Measurements from ENCODE around the gene KRTAP10-12. TPM values are rescaled to one million over a fixed set of nuclear protein-coding genes. Genes with fewer than 3 reads are reported as not detected.

KRTAP10-12 gene
- polyA plus RNA-seq, 2 of the 4 experiments (the other 2 are of a cell fraction) = not detected

Small RNAs within 50 kb of the gene (small RNA-seq; reads per million reads assigned to genes)
- gene KRTAP12-6P = 0 reads per million in 6 experiments

Other genes with a start within 250 kb of the KRTAP10-12 start
- gene LRRC3, start 241.7 kb upstream of the KRTAP10-12 start, polyA plus RNA-seq (2011; rRNA removed) = 0.59 and 0.66 TPM in 2 replicates
- gene LRRC3, start 241.7 kb upstream of the KRTAP10-12 start, polyA plus RNA-seq (2017; fragmentation: RNase III; extraction: RNeasy Plus Mini Kit Qiagen cat#74134 plus additional on column Dnase treatment) = 0.96 to 1.1 TPM (median 1.1 TPM) in 3 replicates
- gene KRTAP10-1, start 157.0 kb upstream of the KRTAP10-12 start, polyA plus RNA-seq (2011; rRNA removed) = not detected in 2 replicates
- gene KRTAP10-1, start 157.0 kb upstream of the KRTAP10-12 start, polyA plus RNA-seq (2017; fragmentation: RNase III; extraction: RNeasy Plus Mini Kit Qiagen cat#74134 plus additional on column Dnase treatment) = not detected in 3 replicates
- gene KRTAP10-2, start 145.7 kb upstream of the KRTAP10-12 start, polyA plus RNA-seq (2011; rRNA removed) = not detected in 2 replicates
- gene KRTAP10-2, start 145.7 kb upstream of the KRTAP10-12 start, polyA plus RNA-seq (2017; fragmentation: RNase III; extraction: RNeasy Plus Mini Kit Qiagen cat#74134 plus additional on column Dnase treatment) = not detected in 3 replicates
- not detected in 2 replicates for gene KRTAP10-3, start 138.4 kb upstream of the KRTAP10-12 start, polyA plus RNA-seq (2011; rRNA removed)
- gene KRTAP10-3, start 138.4 kb upstream of the KRTAP10-12 start, polyA plus RNA-seq (2017; fragmentation: RNase III; extraction: RNeasy Plus Mini Kit Qiagen cat#74134 plus additional on column Dnase treatment) = not detected in 3 replicates
- not detected in 2 replicates for gene KRTAP10-4, start 123.4 kb upstream of the KRTAP10-12 start, polyA plus RNA-seq (2011; rRNA removed)
- gene KRTAP10-4, start 123.4 kb upstream of the KRTAP10-12 start, polyA plus RNA-seq (2017; fragmentation: RNase III; extraction: RNeasy Plus Mini Kit Qiagen cat#74134 plus additional on column Dnase treatment) = not detected in 3 replicates
- not detected in 2 replicates for gene KRTAP10-5, start 116.6 kb upstream of the KRTAP10-12 start, polyA plus RNA-seq (2011; rRNA removed)
- gene KRTAP10-5, start 116.6 kb upstream of the KRTAP10-12 start, polyA plus RNA-seq (2017; fragmentation: RNase III; extraction: RNeasy Plus Mini Kit Qiagen cat#74134 plus additional on column Dnase treatment) = not detected in 3 replicates
- gene KRTAP10-6, start 104.7 kb upstream of the KRTAP10-12 start, polyA plus RNA-seq (2011; rRNA removed) = not detected in 2 replicates
- not detected in 3 replicates for gene KRTAP10-6, start 104.7 kb upstream of the KRTAP10-12 start, polyA plus RNA-seq (2017; fragmentation: RNase III; extraction: RNeasy Plus Mini Kit Qiagen cat#74134 plus additional on column Dnase treatment)
- gene KRTAP10-7, start 96.6 kb upstream of the KRTAP10-12 start, polyA plus RNA-seq (2011; rRNA removed) = not detected in 2 replicates
- gene KRTAP10-7, start 96.6 kb upstream of the KRTAP10-12 start, polyA plus RNA-seq (2017; fragmentation: RNase III; extraction: RNeasy Plus Mini Kit Qiagen cat#74134 plus additional on column Dnase treatment) = not detected in 3 replicates
- not detected in 2 replicates for gene KRTAP10-8, start 85.1 kb upstream of the KRTAP10-12 start, polyA plus RNA-seq (2011; rRNA removed)
- gene KRTAP10-8, start 85.1 kb upstream of the KRTAP10-12 start, polyA plus RNA-seq (2017; fragmentation: RNase III; extraction: RNeasy Plus Mini Kit Qiagen cat#74134 plus additional on column Dnase treatment) = not detected in 3 replicates
- not detected in 2 replicates for gene KRTAP10-9, start 70.1 kb upstream of the KRTAP10-12 start, polyA plus RNA-seq (2011; rRNA removed)
- gene KRTAP10-9, start 70.1 kb upstream of the KRTAP10-12 start, polyA plus RNA-seq (2017; fragmentation: RNase III; extraction: RNeasy Plus Mini Kit Qiagen cat#74134 plus additional on column Dnase treatment) = not detected in 3 replicates
- gene KRTAP10-10, start 59.8 kb upstream of the KRTAP10-12 start, polyA plus RNA-seq (2011; rRNA removed) = not detected in 2 replicates
- gene KRTAP10-10, start 59.8 kb upstream of the KRTAP10-12 start, polyA plus RNA-seq (2017; fragmentation: RNase III; extraction: RNeasy Plus Mini Kit Qiagen cat#74134 plus additional on column Dnase treatment) = not detected in 3 replicates
- gene KRTAP10-11, start 50.8 kb upstream of the KRTAP10-12 start, polyA plus RNA-seq (2011; rRNA removed) = not detected in 2 replicates
- gene KRTAP10-11, start 50.8 kb upstream of the KRTAP10-12 start, polyA plus RNA-seq (2017; fragmentation: RNase III; extraction: RNeasy Plus Mini Kit Qiagen cat#74134 plus additional on column Dnase treatment) = not detected in 3 replicates
- not detected in 2 replicates for gene KRTAP12-4, start 42.5 kb upstream of the KRTAP10-12 start, polyA plus RNA-seq (2011; rRNA removed)
- gene KRTAP12-4, start 42.5 kb upstream of the KRTAP10-12 start, polyA plus RNA-seq (2017; fragmentation: RNase III; extraction: RNeasy Plus Mini Kit Qiagen cat#74134 plus additional on column Dnase treatment) = not detected in 3 replicates
- gene KRTAP12-3, start 39.2 kb upstream of the KRTAP10-12 start, polyA plus RNA-seq (2011; rRNA removed) = not detected in 2 replicates
- not detected in 3 replicates for gene KRTAP12-3, start 39.2 kb upstream of the KRTAP10-12 start, polyA plus RNA-seq (2017; fragmentation: RNase III; extraction: RNeasy Plus Mini Kit Qiagen cat#74134 plus additional on column Dnase treatment)
- not detected in 2 replicates for gene KRTAP12-2, start 30.2 kb upstream of the KRTAP10-12 start, polyA plus RNA-seq (2011; rRNA removed)
- not detected in 3 replicates for gene KRTAP12-2, start 30.2 kb upstream of the KRTAP10-12 start, polyA plus RNA-seq (2017; fragmentation: RNase III; extraction: RNeasy Plus Mini Kit Qiagen cat#74134 plus additional on column Dnase treatment)
- gene KRTAP12-1, start 15.0 kb upstream of the KRTAP10-12 start, polyA plus RNA-seq (2011; rRNA removed) = not detected in 2 replicates
- gene KRTAP12-1, start 15.0 kb upstream of the KRTAP10-12 start, polyA plus RNA-seq (2017; fragmentation: RNase III; extraction: RNeasy Plus Mini Kit Qiagen cat#74134 plus additional on column Dnase treatment) = not detected in 3 replicates
- not detected in 2 replicates for gene TSPEAR, start 14.4 kb downstream of the KRTAP10-12 start, polyA plus RNA-seq (2011; rRNA removed)
- gene TSPEAR, start 14.4 kb downstream of the KRTAP10-12 start, polyA plus RNA-seq (2017; fragmentation: RNase III; extraction: RNeasy Plus Mini Kit Qiagen cat#74134 plus additional on column Dnase treatment) = not detected in 3 replicates
- 65.8 and 68.2 TPM in 2 replicates for gene UBE2G2, start 104.6 kb downstream of the KRTAP10-12 start, polyA plus RNA-seq (2011; rRNA removed)
- gene UBE2G2, start 104.6 kb downstream of the KRTAP10-12 start, polyA plus RNA-seq (2017; fragmentation: RNase III; extraction: RNeasy Plus Mini Kit Qiagen cat#74134 plus additional on column Dnase treatment) = 56.9 to 63.5 TPM (median 62.7 TPM) in 3 replicates
- gene SUMO3, start 120.9 kb downstream of the KRTAP10-12 start, polyA plus RNA-seq (2011; rRNA removed) = 77.7 and 110 TPM in 2 replicates
- gene SUMO3, start 120.9 kb downstream of the KRTAP10-12 start, polyA plus RNA-seq (2017; fragmentation: RNase III; extraction: RNeasy Plus Mini Kit Qiagen cat#74134 plus additional on column Dnase treatment) = 69.2 to 79.4 TPM (median 78.4 TPM) in 3 replicates
- gene PTTG1IP, start 176.5 kb downstream of the KRTAP10-12 start, polyA plus RNA-seq (2011; rRNA removed) = 97.6 and 99.4 TPM in 2 replicates
- gene PTTG1IP, start 176.5 kb downstream of the KRTAP10-12 start, polyA plus RNA-seq (2017; fragmentation: RNase III; extraction: RNeasy Plus Mini Kit Qiagen cat#74134 plus additional on column Dnase treatment) = 93.2 to 103 TPM (median 98.7 TPM) in 3 replicates
- gene ITGB2, start 223.7 kb downstream of the KRTAP10-12 start, polyA plus RNA-seq (2011; rRNA removed) = 0.59 and 0.62 TPM in 2 replicates
- 0.34 to 0.54 TPM (median 0.46 TPM) in 3 replicates for gene ITGB2, start 223.7 kb downstream of the KRTAP10-12 start, polyA plus RNA-seq (2017; fragmentation: RNase III; extraction: RNeasy Plus Mini Kit Qiagen cat#74134 plus additional on column Dnase treatment)
- 12.7 and 26.9 TPM in 2 replicates for gene SLX9, start 242.9 kb downstream of the KRTAP10-12 start, polyA plus RNA-seq (2011; rRNA removed)
- gene SLX9, start 242.9 kb downstream of the KRTAP10-12 start, polyA plus RNA-seq (2017; fragmentation: RNase III; extraction: RNeasy Plus Mini Kit Qiagen cat#74134 plus additional on column Dnase treatment) = 40.4 to 43.1 TPM (median 40.6 TPM) in 3 replicates